Neural cell (in vitro differentiated cells): ENCODE measurements around the gene IQSEC2. TPM values are rescaled to one million over a fixed set of nuclear protein-coding genes. Genes with fewer than 3 reads are reported as not detected.

Experiments used
- H2AFZ ChIP-seq: fragments of 200-600, 300-800 bp; sonication (generic), shearing (Covaris generic); 2 replicates; pipeline ENCODE4 v1.6.0; 2014; ENCODE audit warnings: low read depth, mild to moderate bottlenecking, antibody characterized with exemption, low read length, moderate library complexity
- H3F3A ChIP-seq: fragments of 200-600 bp; shearing (Covaris generic); 2 replicates; pipeline ENCODE4 v1.6.1; 2016; ENCODE audit warnings: mild to moderate bottlenecking, moderate library complexity, mixed read lengths, antibody characterized with exemption, low read length; ENCODE audit not compliant: insufficient read depth, poor library complexity, severe bottlenecking
- H3K27ac ChIP-seq: fragments of 200-600, 300-800 bp; sonication (generic), shearing (Covaris generic); 2 replicates; pipeline ENCODE4 v1.5.1; 2014; ENCODE audit warnings: mild to moderate bottlenecking, low read length, moderate library complexity
- H3K27me3 ChIP-seq: fragments of 300-800, 200-600 bp; sonication (generic), shearing (Covaris generic); 2 replicates; pipeline ENCODE4 v1.6.0; 2014; ENCODE audit warnings: mild to moderate bottlenecking, low read depth, low read length, moderate library complexity; ENCODE audit not compliant: insufficient read depth
- H3K36me3 ChIP-seq: fragments of 300-800, 200-600 bp; sonication (generic), shearing (Covaris generic); 2 replicates; pipeline ENCODE4 v1.5.1; 2014; ENCODE audit warnings: mild to moderate bottlenecking, antibody characterized with exemption, low read length, moderate library complexity; ENCODE audit not compliant: insufficient read depth
- H3K4me2 ChIP-seq: fragments of 300-800, 200-600 bp; sonication (generic), shearing (Covaris generic); 2 replicates; pipeline ENCODE4 v1.6.0; 2014; ENCODE audit warnings: mild to moderate bottlenecking, low read length
- H3K4me3 ChIP-seq: fragments of 300-800, 200-600 bp; sonication (generic), shearing (Covaris generic); 2 replicates; pipeline ENCODE4 v1.5.1; 2014; ENCODE audit warnings: mild to moderate bottlenecking, low read length, moderate library complexity
- H3K79me2 ChIP-seq: fragments of 200-600 bp; shearing (Covaris generic); replicated peaks from 2 replicates; pipeline ENCODE4 v1.6.0; 2014; ENCODE audit warnings: mild to moderate bottlenecking, low read length, moderate library complexity; ENCODE audit not compliant: insufficient read depth
- H3K9ac ChIP-seq: fragments of 300-800, 200-600 bp; sonication (generic), shearing (Covaris generic); 2 replicates; pipeline ENCODE4 v1.6.1; 2016; ENCODE audit warnings: mild to moderate bottlenecking, low read length, mixed read lengths
- H3K9me2 ChIP-seq: fragments of 200-600 bp; shearing (Covaris generic); 2 replicates; pipeline ENCODE4 v1.6.1; 2016; ENCODE audit warnings: mild to moderate bottlenecking, low read length, mixed read lengths; ENCODE audit not compliant: insufficient read depth
- H3K9me3 ChIP-seq: fragments of 200-600, 300-800 bp; sonication (generic), shearing (Covaris generic); 2 replicates; pipeline ENCODE4 v1.6.1; 2016; ENCODE audit warnings: mild to moderate bottlenecking, mixed run types, low read length, moderate library complexity, mixed read lengths
- H4K20me1 ChIP-seq: fragments of 200-600 bp; shearing (Covaris generic); 2 replicates; pipeline ENCODE4 v1.6.1; 2016; ENCODE audit warnings: mild to moderate bottlenecking, mixed run types; ENCODE audit not compliant: insufficient read depth
- CTCF ChIP-seq: fragments of 450-650 bp; IDR thresholded peaks from 2 replicates; pipeline ENCODE4 v1.5.1; 2014; ENCODE audit warnings: antibody characterized with exemption, mild to moderate bottlenecking, moderate library complexity; ENCODE audit not compliant: poor library complexity, severe bottlenecking
- EP300 ChIP-seq: fragments of 450-650 bp; conservative IDR thresholded peaks from 2 replicates; pipeline ENCODE4 v1.6.1; 2014; ENCODE audit warnings: antibody characterized with exemption, mild to moderate bottlenecking, moderate library complexity; ENCODE audit not compliant: poor library complexity, severe bottlenecking
- EZH2 ChIP-seq: fragments of 200-600, 300-800 bp; shearing (Covaris generic), sonication (generic); IDR thresholded peaks from 2 replicates; pipeline ENCODE4 v1.6.1; 2014; ENCODE audit warnings: antibody characterized with exemption, low read length, borderline replicate concordance, mild to moderate bottlenecking; ENCODE audit not compliant: insufficient read depth, poor library complexity, severe bottlenecking
- MXI1 ChIP-seq: fragments of 450-650 bp; conservative IDR thresholded peaks from 2 replicates; pipeline ENCODE4 v1.6.1; 2014; ENCODE audit warnings: antibody characterized with exemption, mild to moderate bottlenecking; ENCODE audit not compliant: poor library complexity, severe bottlenecking
- POLR2AphosphoS5 ChIP-seq: IDR thresholded peaks from 2 replicates; pipeline ENCODE4 v1.6.1; 2012
- RAD21 ChIP-seq: fragments of 450-650 bp; conservative IDR thresholded peaks from 2 replicates; pipeline ENCODE4 v1.6.1; 2014; ENCODE audit warnings: antibody characterized with exemption, mild to moderate bottlenecking, moderate library complexity
- REST ChIP-seq: IDR thresholded peaks from 2 replicates; pipeline ENCODE4 v1.6.1; 2012; ENCODE audit warnings: borderline replicate concordance
- SMC3 ChIP-seq: fragments of 450-650 bp; conservative IDR thresholded peaks from 2 replicates; pipeline ENCODE4 v1.6.1; 2014; ENCODE audit warnings: antibody characterized with exemption, mild to moderate bottlenecking, moderate library complexity; ENCODE audit not compliant: poor library complexity
- TAF1 ChIP-seq: IDR thresholded peaks from 2 replicates; pipeline ENCODE4 v1.6.1; 2012; ENCODE audit warnings: low read depth
- polyA plus RNA-seq: library from polyadenylated mRNA; depleted of rRNA; stranded (reverse); fragments of >200 nt; gene quantifications from 2 replicates; pipeline ENCODE4 v1.2.3, GENCODE V29; 2014

Gene IQSEC2
- polyA plus RNA-seq, 1 donor from 2014 or later, result 2.4 TPM

- Histone ChIP-seq H2AFZ (no peak overlapping the region), H3K4me2 (no peak overlapping the region), H3K79me2 (no peaks in the 10 kb centered on the region), H3K9me2 (no peaks in the 10 kb centered on the region), H3K4me3 (no peak overlapping the region), H3K27me3 (no peaks in the 10 kb centered on the region), H4K20me1 (no peaks in the 10 kb centered on the region), H3K36me3 (no peaks in the 10 kb centered on the region), H3F3A (no peaks in the 10 kb centered on the region), H3K9me3 (no peaks in the 10 kb centered on the region), H3K9ac (peak overlapping the region; percentile 16), H3K27ac (peak overlapping the region; percentile 57)
- TF ChIP-seq SMC3, result no peak
- TF ChIP-seq CTCF, result no peak
- no peak for TF ChIP-seq RAD21
- TF ChIP-seq EP300, result peak; percentile 32
- no peak for TF ChIP-seq POLR2AphosphoS5
- no peak for TF ChIP-seq TAF1
- TF ChIP-seq REST, result no peak
- TF ChIP-seq EZH2, result no peak
- peak; percentile 38 for TF ChIP-seq MXI1
Observed at GRCh38 chrX:53288189-53288588, 6.8 kb upstream of the IQSEC2 start.

GRCh38 chrX:53287493-53288138 is 6.2 kb upstream of the IQSEC2 start:
- Histone ChIP-seq H3K27ac (peak overlapping the region; percentile 57), H3K9me2 (no peaks in the 10 kb centered on the region), H3K4me3 (no peak overlapping the region), H3K79me2 (no peaks in the 10 kb centered on the region), H3K9ac (peak overlapping the region; percentile 16), H2AFZ (no peak overlapping the region), H3F3A (no peaks in the 10 kb centered on the region), H3K27me3 (no peaks in the 10 kb centered on the region), H3K36me3 (no peaks in the 10 kb centered on the region), H3K9me3 (no peaks in the 10 kb centered on the region), H3K4me2 (no peak overlapping the region), H4K20me1 (no peaks in the 10 kb centered on the region)
- no peak for TF ChIP-seq CTCF
